GM12892 (cell line): Measurements from ENCODE around the gene NIPBL.

Experiments
- POLR2AphosphoS5 ChIP-seq: IDR thresholded peaks from 2 replicates; pipeline ENCODE4 v1.6.1; 2011; ENCODE audit warnings: low read depth, low read length, control low read depth
- TAF1 ChIP-seq: IDR thresholded peaks from 2 replicates; pipeline ENCODE4 v1.6.1; 2011; ENCODE audit warnings: low read depth, mild to moderate bottlenecking, control low read depth, low read length, borderline replicate concordance

GRCh38 chr5:36832274-36832673 is 44.3 kb upstream of the NIPBL start:
- TF ChIP-seq POLR2AphosphoS5 (no peak), TAF1 (no peak)
